ENCODE data around the gene CYB5R4. TPM values are rescaled to one million over a fixed set of nuclear protein-coding genes. Genes with fewer than 3 reads are reported as not detected.

The CYB5R4 gene
- total RNA-seq, 1 experiment from 2014 or later: 23.8 TPM

- Histone ChIP-seq H3K36me3 (ENCODE audit: insufficient read depth, low read length, poor library complexity, severe bottlenecking) (no peaks in the 10 kb centered on the region), H3K4me1 (ENCODE audit: insufficient read depth, low read length, poor library complexity, severe bottlenecking) (no peaks in the 10 kb centered on the region), H3K27me3 (replicated peaks; ENCODE audit: insufficient read depth, low read depth, low read length, poor library complexity) (no peaks in the 10 kb centered on the region), H3K9me3 (ENCODE audit: low read depth, low read length, poor library complexity, severe bottlenecking) (peaks cover 4% of the 10 kb centered on the region), H3K4me3 (ENCODE audit: low read depth, low read length, poor library complexity, severe bottlenecking) (no peak overlapping the region), H3K27ac (ENCODE audit: low read depth, low read length, poor library complexity, severe bottlenecking) (peak overlapping the region; percentile 41)
- BruUV-seq (replicated peaks): no TSS peak
- ChIA-PET CTCF (no interaction called here), POLR2A (ENCODE audit: low non-redundant PET) (no interaction called here)
- no peak for DNase-seq (ENCODE audit: low spot score)
- TF ChIP-seq EZH2 (IDR thresholded peaks at IDR 0.05; ENCODE audit: borderline replicate concordance, low read depth, low read length, poor library complexity, severe bottlenecking) (no peak), CTCF (conservative IDR thresholded peaks at IDR 0.05; ENCODE audit: low read depth, low read length) (no peak)
- intact Hi-C loops (cut with micrococcal nuclease; ENCODE audit: unreplicated experiment): no loop called here
Measured at GRCh38 chr6:83978997-83979396, 119.5 kb downstream of the CYB5R4 start.

- no peak overlapping the region for H3K4me3 ChIP-seq (ENCODE audit: low read depth, low read length, poor library complexity, severe bottlenecking)
- H3K27me3 ChIP-seq (replicated peaks; ENCODE audit: insufficient read depth, low read depth, low read length, poor library complexity): no peaks in the 10 kb centered on the region
- H3K27ac ChIP-seq (ENCODE audit: low read depth, low read length, poor library complexity, severe bottlenecking): no peak overlapping the region
- no peaks in the 10 kb centered on the region for H3K36me3 ChIP-seq (ENCODE audit: insufficient read depth, low read length, poor library complexity, severe bottlenecking)
- peaks cover 4% of the 10 kb centered on the region for H3K9me3 ChIP-seq (ENCODE audit: low read depth, low read length, poor library complexity, severe bottlenecking)
- CTCF ChIA-PET: no interaction called here
- no peak for DNase-seq (ENCODE audit: low spot score)
- POLR2A ChIA-PET (ENCODE audit: low non-redundant PET): no interaction called here
- BruUV-seq (replicated peaks): no TSS peak
- TF ChIP-seq EZH2 (IDR thresholded peaks at IDR 0.05; ENCODE audit: borderline replicate concordance, low read depth, low read length, poor library complexity, severe bottlenecking): no peak
- TF ChIP-seq CTCF (conservative IDR thresholded peaks at IDR 0.05; ENCODE audit: low read depth, low read length): no peak
- intact Hi-C loops (cut with micrococcal nuclease; ENCODE audit: unreplicated experiment): no loop called here
- H3K4me1 ChIP-seq (ENCODE audit: insufficient read depth, low read length, poor library complexity, severe bottlenecking): no peaks in the 10 kb centered on the region
Measured at GRCh38 chr6:83984411-83984810, 124.9 kb downstream of the CYB5R4 start.

GRCh38 chr6:83985308-83985713, 125.8 kb downstream of the CYB5R4 start:
- H3K9me3 ChIP-seq (ENCODE audit: low read depth, low read length, poor library complexity, severe bottlenecking): peaks cover 4% of the 10 kb centered on the region
- H3K27me3 ChIP-seq (replicated peaks; ENCODE audit: insufficient read depth, low read depth, low read length, poor library complexity): no peaks in the 10 kb centered on the region
- TF ChIP-seq EZH2 (IDR thresholded peaks at IDR 0.05; ENCODE audit: borderline replicate concordance, low read depth, low read length, poor library complexity, severe bottlenecking): no peak
- intact Hi-C loops (cut with micrococcal nuclease; ENCODE audit: unreplicated experiment): no loop called here
- BruUV-seq (replicated peaks): no TSS peak
- CTCF ChIA-PET: no interaction called here
- DNase-seq (ENCODE audit: low spot score): no peak
- no peaks in the 10 kb centered on the region for H3K36me3 ChIP-seq (ENCODE audit: insufficient read depth, low read length, poor library complexity, severe bottlenecking)
- H3K27ac ChIP-seq (ENCODE audit: low read depth, low read length, poor library complexity, severe bottlenecking): no peak overlapping the region
- H3K4me3 ChIP-seq (ENCODE audit: low read depth, low read length, poor library complexity, severe bottlenecking): no peak overlapping the region
- no peaks in the 10 kb centered on the region for H3K4me1 ChIP-seq (ENCODE audit: insufficient read depth, low read length, poor library complexity, severe bottlenecking)
- POLR2A ChIA-PET (ENCODE audit: low non-redundant PET): no interaction called here

GRCh38 chr6:83985715-83986114, 126.2 kb downstream of the CYB5R4 start:
- Histone ChIP-seq H3K9me3 (ENCODE audit: low read depth, low read length, poor library complexity, severe bottlenecking) (peaks cover 3% of the 10 kb centered on the region), H3K4me3 (ENCODE audit: low read depth, low read length, poor library complexity, severe bottlenecking) (no peak overlapping the region), H3K36me3 (ENCODE audit: insufficient read depth, low read length, poor library complexity, severe bottlenecking) (no peaks in the 10 kb centered on the region), H3K4me1 (ENCODE audit: insufficient read depth, low read length, poor library complexity, severe bottlenecking) (no peaks in the 10 kb centered on the region), H3K27me3 (replicated peaks; ENCODE audit: insufficient read depth, low read depth, low read length, poor library complexity) (no peaks in the 10 kb centered on the region), H3K27ac (ENCODE audit: low read depth, low read length, poor library complexity, severe bottlenecking) (no peak overlapping the region)
- CTCF ChIA-PET: no interaction called here
- TF ChIP-seq CTCF (conservative IDR thresholded peaks at IDR 0.05; ENCODE audit: low read depth, low read length) (no peak), EZH2 (IDR thresholded peaks at IDR 0.05; ENCODE audit: borderline replicate concordance, low read depth, low read length, poor library complexity, severe bottlenecking) (no peak)
- DNase-seq (ENCODE audit: low spot score): no peak
- intact Hi-C loops (cut with micrococcal nuclease; ENCODE audit: unreplicated experiment): no loop called here
- POLR2A ChIA-PET (ENCODE audit: low non-redundant PET): interaction anchor here (0.6 kb wide), 1 partner anchor 88 kb away, joined by 3 read pairs; no protein-coding TSS in a partner anchor
- BruUV-seq (replicated peaks): no TSS peak
